PFSK-1 (cell line): ENCODE data around the gene OPCML.

ENCODE experiments used
- FOXP2 ChIP-seq: optimal IDR thresholded peaks from 2 replicates; pipeline ENCODE3; 2011; ENCODE audit warnings: borderline replicate concordance, control low read depth, inconsistent platforms; ENCODE audit not compliant: insufficient read depth; ENCODE audit errors: extremely low read length, extremely low read depth
- POLR2AphosphoS5 ChIP-seq: IDR thresholded peaks from 2 replicates; pipeline ENCODE4 v1.6.1; 2012; ENCODE audit warnings: low read depth, mild to moderate bottlenecking, control low read depth, low read length, moderate library complexity
- REST ChIP-seq, 2 experiments: IDR thresholded peaks; 2 replicates each; pipeline versions ENCODE4 v1.6.1 to v1.8.0; 2011 to 2012; ENCODE audit warnings: low read depth in 2 of 2, low read length in 2 of 2, control low read depth in 1 of 2, inconsistent platforms in 1 of 2, mild to moderate bottlenecking in 1 of 2, moderate library complexity in 1 of 2; ENCODE audit not compliant: insufficient read depth in 1 of 2
- TAF1 ChIP-seq: IDR thresholded peaks from 2 replicates; pipeline ENCODE4 v1.6.1; 2012; ENCODE audit warnings: low read length, control low read depth, borderline replicate concordance; ENCODE audit not compliant: insufficient read depth

GRCh38 chr11:132463295-132464002 lies 1068.9 kb downstream of the OPCML start:
- TF ChIP-seq TAF1: no peak
- no peak for TF ChIP-seq FOXP2
- no peak for TF ChIP-seq POLR2AphosphoS5
- no peak for TF ChIP-seq REST (IDR thresholded peaks at IDR 0.05; ENCODE audit: insufficient read depth in 1 of 2, low read depth in 2 of 2, low read length in 2 of 2)
